NCI-H748 (cell line): ENCODE measurements around the gene AGAP1.

Experiments
- DNase-seq: peaks from one replicate; lab custom pipeline; 2025; ENCODE audit not compliant: unreplicated experiment; lab: John Stamatoyannopoulos, UW

The AGAP1 gene

GRCh38 chr2:235507928-235508327 is 14.1 kb downstream of the AGAP1 start:
- no peak for DNase-seq

GRCh38 chr2:235508371-235509160 is 14.7 kb downstream of the AGAP1 start:
- peak; percentile 14 for DNase-seq

GRCh38 chr2:235510318-235510717 is 16.5 kb downstream of the AGAP1 start:
- no peak for DNase-seq

- no peak for DNase-seq
These were observed 17.4 kb downstream of the AGAP1 start for GRCh38 chr2:235511187-235511661.

- no peak for DNase-seq
These were observed 18.2 kb downstream of the AGAP1 start for GRCh38 chr2:235511751-235512698.

GRCh38 chr2:235512699-235513053 is 18.8 kb downstream of the AGAP1 start:
- DNase-seq, result no peak

DNA sequence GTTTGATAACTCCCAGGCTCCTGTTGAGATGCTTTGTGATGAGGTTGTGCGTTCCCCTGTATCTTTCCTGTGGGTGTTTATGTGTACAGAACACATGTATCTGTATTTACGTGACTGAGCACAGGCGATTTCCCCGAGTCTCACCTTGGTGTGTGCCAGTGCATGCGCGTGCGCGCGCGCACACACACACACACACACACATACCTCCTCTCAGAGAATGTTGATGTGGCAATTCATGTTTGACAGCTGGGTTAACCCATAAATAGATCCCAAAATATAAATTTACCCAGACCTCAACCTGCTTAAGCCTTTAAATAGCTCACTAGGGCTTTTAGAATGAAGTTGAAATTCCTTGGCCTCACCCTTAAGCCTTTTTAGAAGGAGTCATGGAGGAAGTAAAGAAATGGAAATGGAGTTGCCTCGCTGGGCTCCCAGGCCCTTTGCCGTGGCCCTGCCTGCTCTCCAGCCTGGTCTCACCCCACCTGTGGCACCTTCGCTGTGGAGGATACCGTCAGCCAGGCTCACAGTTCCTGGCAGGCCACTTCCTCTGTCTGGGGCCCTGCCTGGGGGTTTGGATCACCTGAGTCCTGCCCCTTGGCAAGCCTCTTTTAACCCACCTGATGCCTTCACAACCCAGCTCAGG is 20.3 kb downstream of the AGAP1 start:
- no peak for DNase-seq

DNA sequence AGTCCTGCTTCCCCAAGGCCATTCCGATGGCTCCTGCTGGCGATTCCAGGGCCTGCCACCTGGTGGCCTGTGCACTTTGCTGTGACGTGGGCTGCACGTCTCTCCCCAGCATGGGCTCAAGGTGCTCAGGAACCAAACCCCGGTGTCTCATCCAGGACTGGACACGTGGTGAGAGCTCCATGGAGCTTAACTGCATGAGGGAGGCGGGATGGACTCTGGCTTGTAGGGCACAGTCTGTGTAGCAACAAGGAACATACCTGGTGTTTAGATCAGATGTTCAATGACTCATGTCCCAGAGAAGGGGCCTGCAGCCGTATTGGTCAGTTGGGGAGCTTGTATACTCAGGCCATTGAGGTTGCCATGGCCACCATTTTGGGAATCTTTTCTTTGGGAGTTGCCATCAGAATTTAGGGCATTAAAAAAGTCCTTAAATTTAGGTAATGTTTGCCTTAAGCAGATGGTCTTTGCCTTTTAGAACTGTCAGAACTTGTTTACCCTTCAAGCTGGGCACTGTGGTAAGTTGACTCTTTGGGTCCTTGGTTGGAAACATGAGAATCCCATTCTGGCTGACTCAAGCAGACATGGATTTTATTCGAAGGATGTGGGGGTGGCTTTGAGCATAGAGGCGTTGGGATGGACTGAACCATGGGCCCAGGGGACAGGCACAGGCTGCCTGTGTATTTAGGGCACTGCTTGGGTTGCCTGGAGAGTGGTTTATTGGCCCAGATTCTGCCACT is 21.0 kb downstream of the AGAP1 start:
- no peak for DNase-seq

DNA sequence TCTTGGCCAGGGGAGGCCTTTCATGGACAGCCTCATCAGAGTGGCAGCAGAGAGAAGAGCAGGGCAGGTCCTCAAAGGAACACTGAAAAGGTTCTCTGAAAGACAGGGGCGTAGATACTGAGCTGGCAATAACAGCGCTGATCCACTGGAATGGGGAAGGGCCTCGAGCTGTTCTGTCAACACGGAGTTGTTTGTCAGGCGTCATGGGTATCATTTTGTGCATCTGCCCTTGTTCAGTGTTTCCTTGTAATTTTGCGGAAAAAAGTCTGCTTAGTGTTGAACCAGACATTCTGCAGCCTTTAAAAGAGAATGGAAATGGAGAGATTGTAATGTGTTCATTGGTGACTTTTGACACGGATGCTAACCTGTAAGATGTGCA is 21.5 kb downstream of the AGAP1 start:
- DNase-seq, result no peak

DNA sequence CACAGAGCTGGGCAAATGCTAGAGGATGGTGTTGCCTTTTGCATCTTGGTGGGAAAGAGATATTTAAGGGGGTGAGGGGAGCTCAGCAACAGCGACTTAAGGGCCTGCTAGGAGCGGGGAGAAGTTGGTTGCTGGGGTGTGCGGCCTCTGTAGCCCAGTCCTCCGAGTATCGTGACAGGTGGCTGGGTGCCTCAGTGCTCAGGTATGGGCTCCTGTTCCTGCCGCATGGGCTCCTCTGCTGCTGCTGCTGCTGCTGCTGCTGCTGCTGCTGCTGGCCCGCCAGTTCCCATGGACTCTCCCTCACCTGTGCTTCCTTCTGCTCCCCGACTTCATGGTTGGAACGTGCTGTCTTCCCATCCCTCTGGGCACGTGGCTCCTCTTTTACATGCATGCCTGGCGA is 22.0 kb downstream of the AGAP1 start:
- no peak for DNase-seq

DNA sequence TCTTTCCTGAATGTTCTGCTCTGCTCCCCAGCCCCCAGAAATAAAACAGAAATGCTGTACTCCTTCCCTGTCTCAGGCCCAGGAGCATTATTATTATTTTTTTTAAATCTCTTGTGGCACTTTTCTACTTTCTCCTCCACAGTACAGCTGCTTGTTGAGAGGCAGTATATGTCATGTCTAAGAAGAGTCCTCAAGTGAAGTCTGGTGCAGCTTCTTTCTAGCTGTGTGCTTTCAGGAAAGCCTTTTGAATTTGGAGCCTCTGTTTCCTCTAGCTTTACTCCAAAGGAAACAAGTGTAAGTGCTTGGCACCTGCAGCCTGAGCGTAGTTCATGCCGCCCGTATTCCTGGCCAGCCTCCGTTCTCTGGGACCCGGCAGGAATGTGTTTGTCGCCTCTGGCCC is 22.4 kb downstream of the AGAP1 start:
- DNase-seq, result no peak

GRCh38 chr2:235518322-235519090 is 24.7 kb downstream of the AGAP1 start:
- peak; percentile 35 for DNase-seq

DNA sequence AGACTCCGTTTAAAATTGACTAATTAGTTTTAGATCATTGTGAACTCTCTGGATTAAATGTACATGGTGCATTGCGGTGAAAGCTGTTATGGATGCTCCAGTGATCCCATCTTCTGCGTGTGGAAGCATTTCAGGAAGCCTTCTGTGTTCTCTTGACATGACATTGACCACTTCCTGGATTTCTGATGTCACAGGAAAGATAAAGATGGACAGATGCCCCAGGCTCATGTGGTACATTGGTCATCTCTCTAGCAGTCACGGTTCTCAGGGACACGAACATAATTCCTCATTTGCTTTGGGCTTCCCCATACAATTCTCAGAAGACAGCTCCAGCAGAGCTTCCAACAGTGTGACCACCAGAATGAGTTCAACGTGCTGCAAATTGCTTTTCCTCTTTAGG is 26.9 kb downstream of the AGAP1 start:
- DNase-seq, result peak; percentile 23

DNA sequence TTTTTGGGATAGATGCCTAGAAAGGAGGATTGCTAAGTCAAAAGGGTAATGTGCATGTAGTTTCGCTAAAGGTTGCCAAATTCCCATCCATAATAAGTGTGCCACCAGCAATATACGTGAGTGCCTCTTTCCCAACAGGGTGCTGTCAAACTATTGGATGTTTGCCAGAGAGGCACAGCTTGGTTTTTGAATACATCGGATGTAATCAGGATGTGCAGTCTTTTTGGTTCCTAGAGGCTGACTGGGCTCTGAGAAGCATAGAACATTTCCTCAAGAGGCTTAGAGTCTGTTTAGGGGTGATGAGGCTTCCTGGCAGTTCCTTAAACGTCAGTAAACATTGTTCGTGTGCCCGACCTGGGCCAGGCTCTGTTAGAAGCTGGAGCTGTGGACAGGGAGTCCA is 28.0 kb downstream of the AGAP1 start:
- DNase-seq, result peak; percentile 85

DNA sequence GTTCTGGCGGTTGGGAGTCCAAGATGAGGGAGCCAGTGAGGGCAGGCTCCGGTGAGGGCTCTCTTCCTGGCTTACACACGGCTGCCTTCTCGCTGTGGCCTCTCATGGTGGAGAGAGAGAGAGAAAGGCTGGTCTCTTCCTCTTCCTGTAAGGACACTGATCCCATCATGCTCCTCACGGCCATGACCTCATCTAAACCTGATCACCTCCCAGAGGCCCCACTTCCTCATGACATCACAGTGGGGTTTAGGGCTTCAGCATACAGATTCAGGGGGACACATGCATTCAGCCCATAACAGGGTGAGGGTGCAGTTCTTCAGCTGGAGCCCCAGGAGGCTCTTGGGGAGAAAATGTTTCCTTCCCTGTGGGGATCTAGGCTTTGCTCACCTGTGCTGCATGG is 29.2 kb downstream of the AGAP1 start:
- no peak for DNase-seq

DNA sequence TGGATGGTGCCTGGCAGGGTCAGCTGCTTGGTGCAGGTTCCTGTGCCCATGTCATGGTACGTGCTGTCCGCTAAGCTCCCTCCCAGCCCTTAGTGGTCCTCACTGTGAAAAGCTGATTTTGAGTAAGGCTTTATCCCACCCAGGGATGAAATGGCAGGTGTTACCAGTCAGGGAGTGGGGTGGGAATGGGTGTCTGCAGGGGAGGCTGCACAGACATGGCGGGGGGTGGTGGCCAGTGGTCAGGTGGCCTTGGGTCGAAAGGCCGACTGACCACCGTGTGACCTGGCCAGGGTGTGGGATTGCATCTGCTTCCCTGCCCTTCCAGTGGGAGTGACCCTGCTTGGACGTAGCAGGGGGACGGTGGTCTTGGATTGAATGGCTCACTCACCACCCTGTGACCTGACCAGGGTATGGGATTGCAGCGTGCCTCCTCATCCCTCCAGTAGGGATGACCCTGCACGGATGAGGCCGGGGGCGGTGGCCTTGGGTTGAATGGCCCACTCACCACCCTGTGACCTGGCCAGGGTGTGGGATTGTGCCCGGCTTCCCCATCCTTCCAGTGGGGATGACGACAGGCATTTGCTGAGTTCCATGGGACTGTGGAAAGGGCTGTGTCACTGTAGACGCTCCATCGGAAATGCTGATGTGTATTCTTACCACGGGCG is 29.8 kb downstream of the AGAP1 start:
- no peak for DNase-seq

DNA sequence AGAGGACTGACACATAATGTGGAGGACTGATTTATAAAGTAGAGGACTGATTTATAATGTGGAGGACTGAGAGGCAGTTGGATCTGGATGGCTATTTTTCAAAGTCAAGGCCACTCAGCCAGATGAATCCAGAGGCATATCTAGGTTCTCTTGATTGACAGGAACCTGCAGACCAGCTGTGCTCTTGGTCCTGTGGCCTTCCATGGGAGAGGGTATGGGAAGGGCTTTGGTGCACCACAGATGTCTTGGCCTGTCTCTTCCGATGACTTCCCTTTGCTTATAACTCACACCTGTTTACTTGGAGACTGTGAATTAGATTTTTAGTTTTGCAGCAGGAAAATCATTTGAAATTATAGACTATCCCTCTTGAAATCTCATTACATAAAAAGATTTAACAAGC is 32.3 kb downstream of the AGAP1 start:
- DNase-seq, result no peak

- no peak for DNase-seq
These were observed 34.1 kb downstream of the AGAP1 start for GRCh38 chr2:235527806-235528469.

DNA sequence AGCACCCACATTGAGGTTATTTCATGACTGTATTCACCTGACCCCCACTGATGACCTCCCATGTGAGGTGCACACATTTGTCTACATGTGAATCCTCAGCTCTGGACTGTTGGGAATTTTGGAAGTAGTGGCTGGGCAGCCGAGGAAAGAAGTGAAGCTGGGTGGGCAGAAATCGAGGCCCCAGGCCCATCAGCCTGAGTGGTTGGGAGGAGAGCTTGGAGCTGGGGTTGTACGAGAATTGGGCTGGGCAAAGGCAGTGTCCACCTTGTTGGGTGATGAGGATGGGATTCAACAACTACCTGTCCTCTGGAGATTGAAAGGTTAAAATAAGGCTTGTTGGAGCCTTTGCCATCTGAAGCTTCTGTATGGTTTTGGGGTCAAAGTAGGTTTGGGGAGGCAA is 35.8 kb downstream of the AGAP1 start:
- DNase-seq, result no peak
